Cardiac fibroblast (primary cell): Measurements from ENCODE around the gene INPP5A.
A peak's percentile ranks its signal among the peaks of the same experiment; 100 is the strongest.

Experiments
- DNase-seq, 2 donors: peaks; one replicate each; pipeline versions ENCODE4 v3.0.0 to v3.0.0-alpha.2; 2010; ENCODE audit warnings: low read depth in 2 of 2
- H3K4me3 ChIP-seq, 2 donors: replicated peaks in 1 of 2; 1 replicate in 1 of 2; 2 replicates in 1 of 2; pipeline ENCODE4 v1.5.1; 2011; ENCODE audit warnings: low read depth in 2 of 2, low read length in 2 of 2, mild to moderate bottlenecking in 2 of 2, moderate library complexity in 1 of 2
- TF ChIP-seq, protein P1 (sequence below): IDR thresholded peaks from one replicate; pipeline ENCODE4 v1.5.1; 2011; ENCODE audit warnings: low read depth, mild to moderate bottlenecking, low read length, inconsistent platforms

Gene INPP5A

GRCh38 chr10:132660385-132660784, 122.8 kb downstream of the INPP5A start:
- TF ChIP-seq, protein P1, sequence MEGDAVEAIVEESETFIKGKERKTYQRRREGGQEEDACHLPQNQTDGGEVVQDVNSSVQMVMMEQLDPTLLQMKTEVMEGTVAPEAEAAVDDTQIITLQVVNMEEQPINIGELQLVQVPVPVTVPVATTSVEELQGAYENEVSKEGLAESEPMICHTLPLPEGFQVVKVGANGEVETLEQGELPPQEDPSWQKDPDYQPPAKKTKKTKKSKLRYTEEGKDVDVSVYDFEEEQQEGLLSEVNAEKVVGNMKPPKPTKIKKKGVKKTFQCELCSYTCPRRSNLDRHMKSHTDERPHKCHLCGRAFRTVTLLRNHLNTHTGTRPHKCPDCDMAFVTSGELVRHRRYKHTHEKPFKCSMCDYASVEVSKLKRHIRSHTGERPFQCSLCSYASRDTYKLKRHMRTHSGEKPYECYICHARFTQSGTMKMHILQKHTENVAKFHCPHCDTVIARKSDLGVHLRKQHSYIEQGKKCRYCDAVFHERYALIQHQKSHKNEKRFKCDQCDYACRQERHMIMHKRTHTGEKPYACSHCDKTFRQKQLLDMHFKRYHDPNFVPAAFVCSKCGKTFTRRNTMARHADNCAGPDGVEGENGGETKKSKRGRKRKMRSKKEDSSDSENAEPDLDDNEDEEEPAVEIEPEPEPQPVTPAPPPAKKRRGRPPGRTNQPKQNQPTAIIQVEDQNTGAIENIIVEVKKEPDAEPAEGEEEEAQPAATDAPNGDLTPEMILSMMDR: no peak
- H3K4me3 ChIP-seq: no peak overlapping the region
- DNase-seq: no peak

DNA sequence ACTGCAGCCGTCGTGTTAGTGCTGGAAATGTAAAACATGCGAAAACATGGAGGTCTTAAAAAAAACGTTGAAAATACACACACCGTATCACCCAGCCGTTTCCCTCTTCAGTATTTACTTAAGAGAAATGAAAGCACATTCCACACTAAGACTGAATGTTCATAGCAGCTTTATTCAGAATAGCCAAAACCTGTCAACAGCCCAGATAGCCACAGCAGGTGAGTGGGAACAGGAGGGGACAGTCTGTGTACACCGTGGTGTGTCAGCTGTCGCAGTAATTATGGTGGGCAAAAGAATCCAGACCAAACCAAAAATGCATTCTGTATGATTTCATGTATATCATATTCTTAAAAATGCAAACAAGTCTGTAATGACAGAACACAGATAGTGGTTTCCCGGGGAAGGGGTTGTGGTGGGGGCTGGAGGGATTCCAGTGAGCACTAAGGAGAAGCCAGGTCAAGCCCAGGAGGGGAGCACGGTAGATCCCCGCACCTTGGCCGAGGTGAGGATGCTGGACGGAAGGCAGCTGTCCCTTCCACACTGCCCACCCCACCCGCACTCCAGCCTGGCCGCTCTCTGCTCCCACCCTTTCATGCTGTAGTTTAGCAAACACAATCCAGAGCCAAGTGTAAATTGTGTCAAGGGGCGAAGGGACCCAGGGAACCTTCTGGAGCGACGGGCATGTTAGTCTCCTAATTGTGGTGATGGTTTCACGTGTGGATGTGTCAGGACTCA, 124.8 kb downstream of the INPP5A start:
- DNase-seq: no peak
- no peak overlapping the region for H3K4me3 ChIP-seq
- TF ChIP-seq, protein P1: no peak

- DNase-seq: no peak
- TF ChIP-seq, protein P1: no peak
- H3K4me3 ChIP-seq: no peak overlapping the region
These were observed 126.2 kb downstream of the INPP5A start for GRCh38 chr10:132663666-132664365.

DNA sequence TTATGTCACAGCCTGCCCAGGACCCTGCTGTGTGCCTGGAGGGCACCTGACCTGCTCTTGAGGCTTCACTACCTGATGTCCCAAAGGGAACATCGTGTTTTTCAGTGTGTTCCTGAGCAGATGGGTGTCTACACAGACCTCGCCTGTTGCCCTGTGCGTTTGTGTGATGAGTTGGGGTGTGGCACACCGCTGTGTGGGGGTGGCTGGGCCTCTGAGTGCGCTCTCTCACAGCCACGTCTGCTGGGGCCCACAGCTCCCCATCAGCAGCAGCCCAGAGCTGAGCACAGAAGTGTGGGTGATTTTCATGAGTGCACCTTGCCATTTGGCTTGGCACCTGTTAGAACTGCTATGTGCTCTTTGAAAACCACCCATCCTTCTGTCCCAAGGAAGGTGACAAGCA, 126.8 kb downstream of the INPP5A start:
- DNase-seq: no peak
- TF ChIP-seq, protein P1: no peak
- H3K4me3 ChIP-seq: no peak overlapping the region

DNA sequence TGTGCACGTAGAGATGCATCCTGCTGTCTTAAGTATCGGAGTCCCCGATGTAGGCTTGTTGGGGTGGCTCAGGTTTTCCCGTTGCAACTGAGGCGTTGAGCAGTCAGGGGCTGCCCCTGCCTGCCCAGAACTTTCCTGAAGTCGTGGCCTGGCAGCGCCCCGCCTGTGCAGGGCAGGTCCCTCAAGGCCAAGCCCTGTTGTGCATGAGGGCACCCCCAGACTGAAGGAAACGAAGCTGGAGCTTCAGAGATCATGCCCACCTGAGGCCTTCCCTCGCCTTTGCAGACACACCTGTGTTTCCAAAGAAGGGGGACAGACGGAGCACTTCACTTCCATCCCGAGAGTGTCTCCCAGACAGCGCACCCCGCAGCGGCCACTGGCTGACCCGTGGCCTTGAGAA, 127.3 kb downstream of the INPP5A start:
- no peak for DNase-seq
- no peak overlapping the region for H3K4me3 ChIP-seq
- TF ChIP-seq, protein P1: no peak

GRCh38 chr10:132665946-132666704, 128.5 kb downstream of the INPP5A start:
- H3K4me3 ChIP-seq: peak overlapping the region in 1 of 2 donors; percentile 38
- peak; percentile 74 to 97 for DNase-seq

More at GRCh38 chr10:132665946-132666704, 128.5 kb downstream of the INPP5A start:
- TF ChIP-seq, protein P1: no peak
